GM19023 (cell line): ENCODE results near the gene TRANK1.
A peak's percentile ranks its signal among the peaks of the same experiment; 100 is the strongest.
"Not testable (repeated sequence)": the region's sequence is repeated elsewhere in the genome, so short reads cannot be mapped to it uniquely, and the experiment has no call there.

ENCODE experiments used
- ATAC-seq: cut with Tn5 transposase; IDR thresholded peaks from one replicate; pipeline ENCODE4 v1.9.1; 2021; ENCODE audit warnings: mild to moderate bottlenecking, moderate library complexity; ENCODE audit not compliant: unreplicated experiment

The TRANK1 gene

DNA sequence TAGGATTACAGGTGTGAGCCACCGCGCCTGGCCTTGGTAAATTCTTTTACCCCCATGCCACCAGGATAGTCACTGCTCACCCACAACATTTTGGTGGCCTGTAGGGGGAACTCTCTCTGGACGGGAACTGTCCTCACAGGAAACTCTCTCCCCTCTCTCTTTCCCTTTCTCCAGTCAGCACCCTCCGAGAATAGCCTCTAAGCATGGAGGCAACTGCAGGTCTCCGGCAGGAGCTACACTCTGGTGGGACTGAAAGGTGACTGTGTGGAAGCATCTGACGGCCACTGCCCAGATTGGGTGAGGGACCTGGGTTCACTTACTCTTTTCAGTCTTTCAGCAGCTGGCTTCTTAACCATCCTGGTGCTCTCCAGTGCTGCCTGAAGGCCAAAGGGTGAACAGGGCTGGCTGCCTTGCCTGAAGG lies 21.3 kb downstream of the TRANK1 start:
- ATAC-seq, result no peak

DNA sequence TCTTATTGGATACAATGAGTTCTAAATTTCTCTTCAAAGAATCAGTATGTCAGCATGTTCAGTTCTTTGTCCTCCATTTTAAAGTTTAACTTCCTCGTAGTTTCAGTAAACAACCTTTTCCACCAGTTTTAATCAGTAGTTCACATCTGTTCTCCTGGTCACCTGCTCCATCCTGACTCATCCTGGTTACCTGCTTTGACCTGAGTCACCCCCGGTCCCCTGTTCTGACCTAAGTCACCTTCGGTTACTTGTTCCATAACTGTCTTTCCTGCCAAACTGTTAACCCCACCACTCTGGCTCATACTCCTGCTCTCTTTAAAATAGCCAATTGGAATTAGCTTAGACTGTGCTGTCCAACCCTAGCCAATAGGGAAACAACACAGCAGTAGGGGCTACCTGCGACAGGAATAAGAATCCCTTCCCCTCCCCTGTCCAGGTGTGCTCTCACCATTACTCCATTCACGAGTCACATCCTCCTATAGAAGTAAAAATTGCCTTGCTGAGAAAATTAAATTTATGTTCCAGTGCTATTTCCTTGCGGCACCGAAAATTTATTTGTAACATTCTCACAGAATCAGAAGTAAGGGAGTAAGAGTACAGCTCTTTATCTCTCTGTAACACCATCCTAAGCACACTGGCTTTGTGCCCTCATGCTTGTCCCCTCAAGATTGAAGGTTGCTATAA lies 23.8 kb downstream of the TRANK1 start:
- ATAC-seq, result no peak

DNA sequence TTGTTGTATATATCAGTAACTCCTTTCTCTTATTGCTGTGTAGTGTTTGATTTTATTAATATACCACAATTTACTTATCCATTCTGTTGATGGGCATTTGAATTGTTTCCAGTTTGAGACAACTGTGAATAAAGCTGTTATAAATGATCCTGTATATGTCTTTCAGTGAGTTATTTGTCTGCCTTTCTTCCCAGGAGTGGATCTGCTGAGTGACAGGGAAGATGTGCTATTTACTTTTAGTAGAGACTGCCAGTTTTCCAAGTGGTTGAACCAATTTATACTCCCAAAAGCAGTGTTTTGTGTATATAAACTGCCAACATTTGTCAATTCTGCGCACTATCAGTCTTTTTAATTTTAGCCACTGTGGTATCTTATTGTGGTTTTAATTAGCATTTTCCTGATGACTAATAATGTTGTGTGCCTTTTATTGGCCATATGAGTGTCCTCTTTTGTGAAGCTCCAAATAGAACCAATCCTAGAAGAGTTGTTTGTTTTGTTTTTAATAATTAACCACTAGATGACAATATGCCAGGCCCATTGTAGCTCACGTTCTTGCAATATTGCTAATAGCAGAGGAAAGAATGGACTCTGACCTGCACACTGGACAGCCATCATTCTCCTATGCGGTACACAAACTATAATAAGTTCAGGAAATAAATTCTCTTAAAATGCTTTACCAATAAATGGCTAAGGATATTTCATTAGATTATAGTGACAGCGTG lies 25.3 kb downstream of the TRANK1 start:
- ATAC-seq, result no peak

DNA sequence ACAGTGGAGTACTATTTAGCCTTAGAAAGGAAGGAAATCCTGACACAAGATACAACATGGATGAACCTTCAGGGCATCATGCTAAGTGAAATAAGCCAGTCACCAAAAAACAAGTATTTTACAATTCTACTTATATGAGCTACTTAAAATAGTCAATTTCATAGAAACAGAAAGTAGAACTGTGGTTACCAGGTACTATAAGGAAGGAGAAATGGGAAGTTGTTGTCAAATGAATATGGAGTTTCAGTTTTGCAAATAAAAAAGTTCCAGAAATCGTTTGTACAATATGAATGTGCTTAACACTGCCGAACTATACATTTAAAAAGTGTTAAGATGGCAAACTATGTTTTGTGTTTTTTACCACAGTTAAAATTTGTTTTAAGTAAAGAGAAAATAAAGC lies 26.8 kb downstream of the TRANK1 start:
- ATAC-seq, result peak; percentile 76

DNA sequence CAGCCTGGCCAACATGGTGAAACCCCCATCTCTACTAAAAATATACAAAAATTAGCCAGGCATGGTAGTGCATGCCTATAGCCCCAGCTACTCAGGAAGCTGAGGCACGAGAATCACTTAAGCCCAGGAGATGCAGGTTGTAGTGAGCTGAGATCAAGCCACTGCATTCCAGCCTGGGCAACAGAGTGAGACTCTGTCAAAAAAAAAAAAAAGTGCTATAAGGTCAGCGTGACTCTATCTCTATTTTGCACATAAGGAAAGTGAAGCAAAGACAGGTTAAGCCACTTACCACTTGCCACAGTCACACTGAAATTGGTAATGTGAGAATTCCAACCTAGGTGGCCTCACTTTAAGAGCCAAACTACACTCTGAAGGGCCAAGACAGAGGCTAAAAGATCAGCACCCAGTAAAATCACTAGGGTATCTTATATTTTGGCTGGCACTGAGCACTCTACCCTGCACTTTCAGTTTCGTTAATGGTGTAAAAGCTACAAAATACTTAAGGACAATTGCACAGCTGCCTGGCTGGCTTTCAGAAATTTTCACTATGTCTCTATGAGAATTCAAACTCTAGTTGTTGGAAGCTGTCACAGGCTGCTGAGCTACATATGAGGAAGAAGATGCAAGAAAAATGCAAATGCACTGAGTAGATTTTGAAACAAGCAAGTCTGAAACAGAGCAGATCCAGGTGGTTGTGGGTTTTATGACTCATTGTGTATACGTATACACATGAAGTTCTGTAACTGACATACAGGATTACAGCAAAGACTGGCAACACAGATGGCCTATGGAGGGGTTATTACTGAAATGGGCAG lies 32.7 kb downstream of the TRANK1 start:
- ATAC-seq, result peak; percentile 92

DNA sequence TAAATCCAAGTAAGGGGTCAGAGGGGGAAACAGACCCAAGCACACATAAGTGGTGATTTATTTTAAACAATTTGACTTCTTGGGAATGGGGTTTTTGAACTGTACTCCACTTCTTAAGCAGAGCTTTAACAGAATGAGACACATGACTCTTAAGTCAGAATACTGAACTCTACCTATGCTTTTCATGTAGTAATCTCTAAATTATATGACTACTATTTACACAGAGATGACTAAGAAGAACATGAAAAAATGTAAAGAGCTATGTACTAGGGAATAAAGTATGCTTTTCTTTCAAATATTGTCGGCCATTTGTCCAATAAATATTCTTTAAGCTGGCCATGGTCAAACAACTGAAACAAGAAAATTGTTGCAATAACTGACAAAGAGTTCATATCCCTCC lies 35.2 kb downstream of the TRANK1 start:
- ATAC-seq, result no peak

DNA sequence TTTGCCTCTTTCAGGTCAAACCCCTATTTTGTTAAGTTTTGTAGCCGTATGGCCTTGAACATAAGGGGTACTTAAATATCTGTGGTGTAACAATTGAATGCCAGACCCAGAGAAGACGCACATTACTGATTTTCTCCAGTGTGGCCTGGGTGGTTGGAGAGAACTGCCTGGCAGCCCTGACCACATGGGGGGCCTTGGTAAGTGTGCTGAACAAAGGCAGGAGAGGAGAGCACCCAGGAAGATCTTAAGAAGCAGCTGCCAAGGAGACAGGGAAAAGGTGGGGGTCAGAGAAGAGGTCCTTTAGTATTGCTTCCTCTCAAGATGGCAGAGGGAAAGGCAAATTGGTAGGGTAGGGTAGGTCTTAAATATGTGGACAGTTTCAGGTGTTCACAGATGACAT lies 35.7 kb downstream of the TRANK1 start:
- ATAC-seq, result no peak

DNA sequence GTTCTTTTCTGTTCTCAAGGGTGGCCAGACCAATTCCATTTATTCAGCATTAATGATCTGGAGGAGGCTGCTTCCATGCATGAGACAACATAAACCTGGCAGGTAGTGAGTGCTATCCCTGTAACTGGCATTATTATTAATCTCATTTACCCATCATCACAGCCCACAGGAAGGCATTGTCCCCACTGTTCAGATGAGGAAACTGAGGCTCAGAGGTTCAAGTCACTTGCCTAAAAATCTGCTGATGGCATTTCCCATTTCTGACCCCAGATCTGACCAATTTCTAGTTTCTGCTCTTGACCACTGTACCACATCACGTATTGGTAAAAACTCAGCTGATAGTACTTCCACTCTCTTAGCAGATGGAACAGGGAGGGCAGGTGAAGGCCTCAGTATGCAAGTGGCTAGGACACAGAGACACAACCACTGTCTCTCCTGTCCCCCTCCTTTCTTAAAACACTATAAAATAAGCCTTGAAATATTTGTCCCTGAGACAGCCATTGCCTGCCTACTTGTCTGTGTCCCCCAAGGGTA lies 36.1 kb downstream of the TRANK1 start:
- ATAC-seq, result peak; percentile 5

DNA sequence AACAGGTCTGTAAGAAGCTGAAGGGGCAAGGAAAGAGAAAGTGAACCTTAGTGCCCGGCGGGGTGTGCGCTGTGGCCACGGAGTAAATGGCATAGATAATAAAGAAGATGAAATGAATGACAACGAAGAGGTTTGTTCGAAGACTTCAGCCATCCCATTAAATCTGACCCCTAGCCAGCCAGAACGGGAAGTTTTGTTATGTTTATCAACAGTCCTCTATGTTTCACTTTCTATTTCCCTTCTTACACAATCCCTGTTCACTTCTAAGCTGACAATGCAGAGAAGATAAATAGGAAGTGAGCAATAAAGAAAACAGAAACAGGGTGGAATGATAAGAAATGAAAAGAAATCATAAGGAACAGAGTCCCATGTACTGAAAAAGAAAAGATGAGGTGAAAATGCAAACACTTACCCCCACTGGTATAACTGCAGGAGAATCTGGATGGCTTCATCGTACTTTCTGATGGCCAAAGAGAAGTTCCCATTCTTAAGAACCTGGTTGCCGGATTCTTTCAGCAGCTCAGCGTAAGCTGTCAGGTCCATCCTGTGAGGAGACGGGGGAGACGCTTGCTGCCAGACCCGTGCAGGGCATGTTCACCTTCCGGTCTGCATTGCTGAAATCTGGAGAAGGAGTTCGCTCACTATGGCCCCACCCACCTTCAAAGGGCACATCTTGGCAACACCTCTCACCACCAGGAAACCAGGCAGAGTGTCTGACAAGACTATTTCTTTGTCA lies 36.8 kb downstream of the TRANK1 start:
- peak; percentile 29 for ATAC-seq

DNA sequence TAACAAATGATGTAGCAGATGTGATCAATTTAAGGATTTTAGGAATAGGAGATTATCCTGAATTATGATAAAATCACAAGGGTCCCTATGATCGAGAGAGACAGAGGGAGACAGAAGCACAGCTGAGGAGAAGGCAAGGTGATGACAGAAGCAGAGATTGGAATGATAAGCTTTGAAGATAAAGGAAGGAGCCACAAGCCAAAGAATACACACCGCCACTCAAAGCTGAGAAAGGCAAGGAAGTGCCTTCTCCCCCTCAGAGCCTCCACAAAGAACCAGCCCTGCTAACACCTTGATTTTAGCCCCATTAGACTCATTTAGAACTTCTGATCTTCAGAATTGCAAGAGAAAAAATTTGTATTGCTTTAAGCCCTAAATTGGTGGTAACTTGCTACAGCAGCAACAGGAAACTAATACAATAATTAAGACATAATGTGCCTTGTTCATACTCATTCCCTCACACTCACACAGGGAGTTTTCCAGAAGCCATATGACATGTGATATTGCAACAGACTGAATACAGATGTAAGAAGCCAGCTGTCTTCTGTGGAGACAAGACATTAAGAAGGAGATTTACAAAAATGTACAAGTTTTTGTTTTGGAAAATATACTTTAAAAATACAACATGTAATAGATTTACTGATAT lies 38.2 kb downstream of the TRANK1 start:
- no peak for ATAC-seq

DNA sequence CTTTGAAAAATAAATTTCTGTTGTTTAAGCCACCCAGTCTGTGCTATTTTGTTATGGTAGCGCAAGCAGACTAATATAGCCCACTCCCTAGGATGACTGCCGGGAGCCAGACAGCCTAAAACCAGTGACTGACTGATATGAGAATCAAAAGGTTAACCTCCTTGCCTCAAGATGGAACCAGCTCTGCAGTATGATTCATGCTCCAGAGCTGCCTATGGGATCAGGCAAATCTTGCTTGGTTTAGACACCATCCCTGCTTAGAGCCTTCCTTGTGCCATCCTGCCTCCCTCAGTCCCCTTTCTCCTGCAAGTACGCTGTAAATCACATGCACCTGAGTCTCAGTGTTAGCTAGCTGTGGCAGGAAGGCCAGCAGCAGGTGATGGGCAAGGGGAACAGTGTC lies 39.3 kb downstream of the TRANK1 start:
- no peak for ATAC-seq

DNA sequence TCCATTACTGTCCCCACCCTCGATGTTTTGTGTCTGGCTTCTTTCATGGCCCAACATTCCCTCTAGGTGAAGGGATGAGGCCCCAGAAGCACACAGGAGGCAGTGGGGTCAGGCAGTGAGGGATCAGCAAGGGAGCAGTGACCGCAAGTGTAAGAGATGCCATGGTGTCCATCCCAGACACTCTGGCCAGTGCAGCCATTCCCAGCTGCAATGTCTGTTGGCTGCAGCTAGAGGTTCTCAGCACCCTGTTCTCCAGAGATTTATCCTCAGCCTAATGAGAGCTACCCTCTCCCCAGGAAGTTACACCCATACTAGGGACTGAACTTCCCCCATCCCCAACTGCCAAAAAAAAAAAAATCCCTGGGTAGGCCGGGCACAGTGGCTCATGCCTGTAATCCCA lies 40.2 kb downstream of the TRANK1 start:
- ATAC-seq, result no peak

DNA sequence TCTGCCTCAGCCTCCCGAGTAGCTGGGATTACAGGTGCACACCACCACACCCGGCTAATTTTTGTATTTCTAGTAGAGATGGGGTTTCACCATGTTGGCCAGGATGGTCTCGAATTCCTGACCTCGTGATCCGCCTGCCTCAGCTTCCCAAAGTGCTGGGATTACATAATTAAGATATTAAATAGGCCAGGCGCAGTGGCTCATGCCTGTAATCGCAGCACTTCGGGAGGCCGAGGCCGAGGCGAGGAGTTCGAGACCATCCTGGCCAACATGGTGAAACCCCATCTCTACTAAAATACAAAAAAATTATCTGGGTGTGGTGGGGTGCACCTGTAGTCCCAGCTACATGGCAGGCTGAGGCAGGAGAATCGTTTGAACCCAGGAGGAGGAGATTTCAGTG lies 40.8 kb downstream of the TRANK1 start:
- ATAC-seq, result not testable (repeated sequence)

DNA sequence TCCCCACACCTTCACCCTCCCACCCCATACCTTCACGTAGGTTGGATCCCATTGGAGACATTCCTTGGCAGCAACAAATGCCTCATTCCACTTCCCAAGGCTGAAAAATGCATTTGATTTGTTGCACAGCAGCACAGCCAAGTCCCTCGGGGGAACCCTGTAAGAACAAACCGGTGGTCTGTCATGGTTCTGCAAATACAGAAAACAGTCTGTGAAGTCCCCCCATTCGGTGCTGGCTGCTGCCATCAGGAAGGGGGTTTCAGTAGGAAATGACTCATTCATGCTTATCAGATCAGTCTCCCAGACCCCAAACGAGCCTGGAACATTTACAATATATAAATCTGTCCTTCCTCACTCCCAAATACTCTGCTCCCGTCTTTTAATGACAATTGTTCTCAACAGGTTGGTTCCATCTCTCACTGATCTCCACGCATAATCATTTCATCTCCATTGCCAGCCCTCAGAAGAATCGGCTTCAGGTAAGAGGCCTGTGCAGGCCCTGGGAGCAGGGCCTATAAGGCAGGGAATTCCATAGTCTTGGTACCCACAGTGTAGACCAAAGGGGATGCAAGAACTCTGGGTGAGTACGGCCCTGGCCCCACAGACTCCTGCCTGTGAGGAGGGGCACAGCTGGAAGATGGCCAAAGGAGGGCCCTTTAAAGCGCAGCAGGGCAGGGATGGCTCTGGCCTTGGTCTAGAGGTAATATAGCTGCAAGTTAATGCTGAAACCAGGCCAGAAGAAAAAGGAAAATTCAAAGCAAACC lies 41.6 kb downstream of the TRANK1 start:
- no peak for ATAC-seq

DNA sequence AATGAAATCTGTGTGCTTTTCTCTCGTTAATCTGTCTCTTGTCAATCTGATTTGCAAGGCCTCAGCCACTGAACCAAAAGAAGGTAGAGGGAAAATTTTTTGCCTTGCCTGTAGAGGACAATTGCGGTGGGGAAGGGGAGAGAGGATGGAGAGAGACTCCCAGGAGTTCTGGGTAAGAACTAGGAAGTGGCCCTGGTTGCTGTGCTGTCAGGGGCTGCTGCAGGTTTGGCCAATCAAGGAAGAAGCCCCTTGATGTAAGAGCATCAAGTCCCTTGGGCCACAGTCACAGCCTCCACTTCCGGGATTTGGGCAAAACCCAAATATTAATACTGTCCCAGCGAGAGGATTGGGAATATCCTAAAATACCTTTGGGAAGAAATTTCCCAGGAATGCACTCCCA lies 43.3 kb downstream of the TRANK1 start:
- ATAC-seq, result no peak

DNA sequence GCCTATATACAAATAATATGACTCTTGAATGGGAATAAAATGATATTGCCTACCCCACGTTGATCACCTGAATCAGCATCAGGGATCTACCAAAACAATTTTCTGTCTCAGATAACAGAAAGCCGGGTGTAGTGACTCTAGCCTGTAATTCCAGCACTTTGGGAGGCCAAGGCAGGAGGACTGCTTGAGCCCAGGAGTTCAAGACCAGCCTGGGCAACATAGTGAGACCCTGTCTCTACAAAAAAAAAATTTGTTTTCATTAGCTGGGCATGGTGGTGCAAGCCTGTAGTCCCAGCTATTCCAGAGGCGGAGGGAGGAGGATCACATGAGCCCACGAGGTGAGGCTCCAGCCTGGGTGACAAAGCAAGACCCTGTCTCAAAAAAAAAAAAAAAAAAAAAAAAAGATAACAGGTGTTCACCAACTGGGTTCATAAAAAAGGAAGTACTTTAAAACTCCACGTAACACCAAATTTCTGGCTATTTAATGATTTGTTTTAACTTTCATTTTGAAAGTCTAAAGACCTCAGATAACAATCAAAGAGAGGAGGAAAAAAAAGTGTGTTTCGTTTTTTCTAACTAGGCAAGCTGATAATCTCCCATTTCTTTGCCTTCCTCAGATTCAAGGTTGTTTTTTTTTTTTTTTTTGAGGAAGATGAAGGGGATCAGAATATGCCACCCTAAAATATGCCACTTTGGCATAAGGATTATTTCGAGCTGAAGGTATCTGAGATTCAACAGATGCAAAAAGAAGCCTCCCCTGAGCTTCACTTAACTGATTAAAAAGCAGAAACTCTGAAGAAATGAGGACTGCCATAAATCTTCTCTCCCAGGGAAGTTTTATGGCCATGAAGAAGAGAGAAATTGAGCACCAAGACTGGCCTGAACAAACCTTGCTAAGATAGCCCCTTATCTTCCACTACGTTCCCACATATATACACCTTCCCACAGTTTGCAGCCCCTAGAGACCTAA lies 44.1 kb downstream of the TRANK1 start:
- ATAC-seq, result no peak

DNA sequence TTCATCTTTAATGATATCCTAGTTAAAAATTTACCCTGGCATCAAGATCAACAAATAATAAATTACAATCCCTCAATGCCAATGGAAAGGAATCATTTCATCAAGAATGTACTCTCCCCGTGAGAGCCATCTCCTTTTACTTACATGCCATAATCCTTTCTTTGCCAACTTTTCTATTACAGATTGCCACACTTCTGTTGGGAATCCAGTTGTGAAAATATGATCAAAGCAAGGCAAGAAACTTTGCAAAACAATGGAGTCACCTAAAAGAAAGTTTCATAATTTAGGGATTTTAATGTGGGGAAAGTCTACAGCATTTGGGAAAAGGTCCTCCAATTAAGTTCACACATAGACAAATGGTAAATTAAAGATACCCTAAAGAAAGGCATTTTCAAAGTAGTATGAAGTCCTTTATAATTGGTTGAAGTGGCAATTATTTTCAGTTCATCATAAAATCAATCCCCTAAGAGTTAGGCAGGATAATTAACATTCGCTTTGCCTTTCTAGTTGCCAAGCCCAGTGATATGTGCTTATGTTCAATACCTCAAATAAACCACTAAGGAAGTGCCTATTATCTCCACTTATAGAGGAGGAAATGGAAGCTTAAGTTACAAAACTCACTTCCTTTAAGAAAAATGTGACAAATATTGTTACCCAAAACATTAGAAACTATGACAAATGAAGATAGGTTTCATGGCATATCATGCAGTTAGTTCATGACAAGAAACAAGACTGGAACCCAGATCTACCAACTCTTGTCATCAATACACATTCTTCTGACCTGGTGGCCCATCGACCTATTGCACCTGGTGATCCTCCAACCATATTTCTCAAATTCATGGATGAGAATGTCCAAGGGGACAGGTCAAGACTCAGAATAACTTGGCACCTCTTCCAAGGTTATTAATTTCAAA lies 49.1 kb downstream of the TRANK1 start:
- ATAC-seq, result no peak
